Subcutaneous adipose tissue (tissue), 4 donors: ENCODE data around the gene KLHL33. TPM values are rescaled to one million over a fixed set of nuclear protein-coding genes. Genes with fewer than 3 reads are reported as not detected.

Experiments used
- CTCF ChIP-seq: fragments of 450-650 bp; IDR thresholded peaks from one replicate; pipeline ENCODE4 v1.5.1; 2016; ENCODE audit warnings: low read depth, mild to moderate bottlenecking, control low read depth, antibody characterized with exemption, moderate library complexity
- total RNA-seq, 4 donors: library from RNA; depleted of rRNA; stranded (reverse); fragments of >200 nt; gene quantifications; one replicate each; pipeline ENCODE4 v1.1.0, GENCODE V29; 2016

Gene KLHL33
- total RNA-seq, 4 donors from 2014 or later: 0.16 to 3.4 (median 0.81) TPM

DNA sequence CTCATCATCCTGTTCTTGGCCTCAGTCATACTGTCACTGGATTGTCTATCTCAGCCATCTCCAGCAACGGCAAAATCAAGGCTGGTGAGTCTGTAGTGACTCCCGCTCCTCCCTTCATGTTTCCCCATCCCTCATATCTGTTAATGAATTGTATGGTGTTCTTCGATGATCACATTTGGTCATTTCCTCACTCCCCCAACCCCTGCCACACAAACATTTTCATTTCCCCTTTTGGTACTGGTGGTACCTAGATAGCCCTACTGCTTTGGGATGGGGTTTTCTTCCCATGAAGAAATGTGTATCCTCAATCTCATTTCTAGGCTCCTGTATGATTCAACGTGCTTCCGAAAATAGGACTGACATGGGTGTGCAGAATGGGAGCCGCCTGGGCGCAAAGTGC, 2.7 kb upstream of the KLHL33 start:
- TF ChIP-seq CTCF: no peak

DNA sequence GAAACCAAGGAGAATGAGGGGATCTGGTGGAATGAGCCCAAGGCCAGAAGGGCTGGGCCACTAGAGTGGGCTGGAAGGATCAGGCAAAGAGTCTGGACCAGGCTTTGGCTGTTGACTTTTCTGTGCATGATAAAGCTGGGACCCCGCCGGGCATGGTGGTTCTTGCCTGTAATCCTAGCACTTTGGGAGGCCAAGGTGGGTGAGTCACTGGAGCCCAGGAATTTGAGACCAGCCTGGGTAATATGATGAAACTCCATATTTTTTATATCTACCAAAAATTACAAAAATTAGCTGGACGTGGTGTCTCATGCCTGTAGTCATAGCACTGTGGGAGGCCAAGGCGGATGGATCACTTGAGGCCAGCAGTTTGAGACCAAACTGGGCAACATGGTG, 393 bp upstream of the KLHL33 start:
- no peak for TF ChIP-seq CTCF

DNA sequence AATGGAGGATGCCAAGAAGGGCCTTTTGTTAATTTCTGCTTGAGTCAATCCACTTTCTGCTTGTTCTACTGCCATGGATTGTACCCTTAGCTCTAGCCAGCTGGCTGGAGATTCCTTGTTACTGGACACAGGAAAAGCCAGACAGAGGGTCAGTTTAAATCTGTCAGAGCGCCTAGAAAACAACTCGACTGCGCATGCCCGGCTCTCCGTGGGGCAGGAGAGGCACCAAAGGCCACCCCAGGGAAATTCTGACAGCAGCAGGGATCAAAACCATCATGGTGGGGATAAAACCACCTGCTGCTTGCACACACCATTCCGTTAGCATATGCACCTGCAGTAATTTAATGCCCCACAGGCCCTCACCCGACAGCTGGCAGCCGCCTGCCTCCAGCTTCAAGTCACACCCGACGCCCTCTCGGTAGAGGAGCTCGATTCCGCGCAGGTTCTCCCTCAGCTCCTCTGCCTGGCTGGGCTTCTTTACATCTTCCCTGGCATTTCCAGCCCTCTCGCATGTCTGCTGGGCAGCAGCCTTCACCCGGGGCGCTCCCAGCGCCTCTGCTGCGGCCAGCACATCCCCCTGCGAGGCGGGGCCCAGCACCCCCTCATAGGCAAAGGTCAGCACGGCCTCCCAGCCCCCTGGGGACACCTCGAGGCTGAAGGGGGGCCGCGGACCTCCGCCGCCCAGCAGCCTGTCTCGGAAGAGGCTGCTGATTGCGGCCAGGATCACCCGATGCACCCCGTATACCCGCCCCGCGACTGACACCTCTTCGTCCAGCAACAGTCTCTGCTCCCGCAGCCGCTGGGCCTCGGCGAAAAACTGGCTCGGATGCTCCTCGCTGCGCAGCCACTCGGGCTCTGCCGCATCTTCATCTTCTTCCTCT, 1.0 kb downstream of the KLHL33 start:
- no peak for TF ChIP-seq CTCF

- no peak for TF ChIP-seq CTCF
Measured at GRCh38 chr14:20429801-20430669, 5.9 kb downstream of the KLHL33 start.

- TF ChIP-seq CTCF: no peak
Measured at GRCh38 chr14:20428802-20429201, 7.2 kb downstream of the KLHL33 start.

- TF ChIP-seq CTCF: no peak
Measured at GRCh38 chr14:20428010-20428365, 8.0 kb downstream of the KLHL33 start.
